HCT116 (cell line): ENCODE data around the gene LSM7. TPM values are rescaled to one million over a fixed set of nuclear protein-coding genes. Genes with fewer than 3 reads are reported as not detected.

Source experiments
- ATAC-seq: fragments of 200-7000 bp; cut with Tn5 transposase; 2 replicates; pipeline ENCODE4 v1.9.1; 2020; ENCODE audit warnings: mild to moderate bottlenecking, moderate library complexity
- BruUV-seq: library from RNA; stranded (reverse); fragments of 400-500 nt; replicated peaks from 2 replicates; lab custom pipeline; 2021; lab: Mats Ljungman, UMichigan
- CTCF ChIA-PET: fragments of 300-600 bp; sonication (Branson Sonifier 250); formaldehyde crosslinking; loops from one replicate; lab custom pipeline; 2021; ENCODE audit warnings: antibody characterized with exemption; lab: Charles Lee
- POLR2A ChIA-PET: fragments of 300-600, 350-600 bp; sonication (Branson Sonifier 250); formaldehyde crosslinking; loops from one replicate; lab custom pipeline; 2021; ENCODE audit warnings: antibody characterized with exemption; lab: Charles Lee
- RAD21 ChIA-PET, 2 experiments: fragments of 300-600 bp; sonication (Branson Sonifier 250); formaldehyde crosslinking; loops; one replicate each; lab custom pipeline; 2023; ENCODE audit warnings: low total read pairs in 2 of 2; ENCODE audit not compliant: uncharacterized antibody in 2 of 2, unreplicated experiment in 2 of 2, low non-redundant PET in 1 of 2; lab: Charles Lee
- DNase-seq: peaks from one replicate; pipeline ENCODE4 v3.0.0-alpha.2; 2010; ENCODE audit warnings: low read depth, low spot score
- H2AFZ ChIP-seq: fragments of 200-600 bp; shearing (Covaris generic), sonication (generic); 2 replicates; pipeline ENCODE4 v1.6.1; 2017; ENCODE audit warnings: low read depth, mixed run types, mixed read lengths, antibody characterized with exemption, low read length; ENCODE audit not compliant: poor library complexity, severe bottlenecking
- H3K27ac ChIP-seq: 2 replicates; pipeline ENCODE4 v1.5.1; 2012; ENCODE audit warnings: low read depth, low read length
- H3K27me3 ChIP-seq: fragments of 200-600 bp; sonication (generic); 2 replicates; pipeline ENCODE4 v1.6.1; 2016; ENCODE audit warnings: mixed run types, low read length, mixed read lengths; ENCODE audit not compliant: insufficient read depth
- H3K36me3 ChIP-seq, 2 experiments: fragments of 200-500 bp in 1 of 2; fragments of 200-600 bp in 1 of 2; sonication (Bioruptor generic) in 1 of 2; sonication (generic) in 1 of 2; 2 replicates each; pipeline versions ENCODE4 v1.5.1 to v1.6.1; 2014 to 2016; ENCODE audit warnings: low read length in 2 of 2, inconsistent platforms in 1 of 2, mixed read lengths in 1 of 2, mixed run types in 1 of 2; ENCODE audit not compliant: insufficient read depth in 2 of 2, control insufficient read depth in 1 of 2
- H3K4me1 ChIP-seq, 2 experiments: fragments of 200-600 bp in 1 of 2; sonication (generic) in 1 of 2; 2 replicates each; pipeline versions ENCODE4 v1.5.1 to v1.6.1; 2012 to 2017; ENCODE audit warnings: low read length in 2 of 2, inconsistent platforms in 1 of 2, mild to moderate bottlenecking in 1 of 2, mixed read lengths in 1 of 2, mixed run types in 1 of 2, moderate library complexity in 1 of 2; ENCODE audit not compliant: insufficient read depth in 2 of 2, control insufficient read depth in 1 of 2
- H3K4me2 ChIP-seq: fragments of 200-600 bp; sonication (generic); 2 replicates; pipeline ENCODE4 v1.6.1; 2017; ENCODE audit warnings: mixed run types, low read length, mixed read lengths
- H3K4me3 ChIP-seq, 2 experiments: fragments of 200-600 bp in 1 of 2; sonication (generic) in 1 of 2; replicated peaks in 1 of 2; 2 replicates each; pipeline ENCODE4 v1.5.1; 2011 to 2016; ENCODE audit warnings: low read length in 2 of 2, control low read depth in 1 of 2, low read depth in 1 of 2, mild to moderate bottlenecking in 1 of 2, mixed read lengths in 1 of 2, mixed run types in 1 of 2
- H3K79me2 ChIP-seq: fragments of 200-600 bp; sonication (generic); 2 replicates; pipeline ENCODE4 v1.6.1; 2017; ENCODE audit warnings: mild to moderate bottlenecking, mixed run types, low read length, moderate library complexity, mixed read lengths; ENCODE audit not compliant: insufficient read depth
- H3K9ac ChIP-seq: fragments of 200-600 bp; sonication (generic); 2 replicates; pipeline ENCODE4 v1.6.1; 2016; ENCODE audit warnings: low read length, mixed read lengths
- H3K9me2 ChIP-seq: fragments of 200-600 bp; sonication (generic), shearing (Covaris generic); 2 replicates; pipeline ENCODE4 v1.6.1; 2017; ENCODE audit warnings: mixed run types, mild to moderate bottlenecking, moderate library complexity; ENCODE audit not compliant: insufficient read depth
- H3K9me3 ChIP-seq, 2 experiments: fragments of 200-500 bp in 1 of 2; fragments of 200-600 bp in 1 of 2; sonication (Bioruptor generic) in 1 of 2; sonication (generic) in 1 of 2; 2 replicates each; pipeline ENCODE4 v1.6.1; 2014 to 2017; ENCODE audit warnings: low read length in 2 of 2, mixed read lengths in 2 of 2, inconsistent platforms in 1 of 2, low read depth in 1 of 2, mild to moderate bottlenecking in 1 of 2, mixed run types in 1 of 2, moderate library complexity in 1 of 2; ENCODE audit not compliant: control insufficient read depth in 1 of 2, insufficient read depth in 1 of 2
- H4K20me1 ChIP-seq: fragments of 200-600 bp; sonication (generic), shearing (Covaris generic); 2 replicates; pipeline ENCODE4 v1.6.1; 2017; ENCODE audit warnings: mixed run types, mild to moderate bottlenecking, moderate library complexity; ENCODE audit not compliant: insufficient read depth
- CTCF ChIP-seq, 3 experiments: fragments of 200-600 bp in 1 of 3; sonication (generic) in 1 of 3; IDR thresholded peaks in 2 of 3; conservative IDR thresholded peaks in 1 of 3; 2 replicates each; pipeline ENCODE4 v1.5.1; 2012 to 2017; ENCODE audit warnings: low read depth in 2 of 3, low read length in 2 of 3, antibody characterized with exemption in 1 of 3, borderline replicate concordance in 1 of 3, control low read depth in 1 of 3, mild to moderate bottlenecking in 1 of 3, mixed read lengths in 1 of 3, mixed run types in 1 of 3, moderate library complexity in 1 of 3; ENCODE audit not compliant: insufficient read depth in 1 of 3
- ELF1 ChIP-seq: IDR thresholded peaks from 2 replicates; pipeline ENCODE4 v1.6.1; 2012; ENCODE audit warnings: low read depth, borderline replicate concordance
- EZH2 ChIP-seq: fragments of 200-600 bp; sonication (generic); IDR thresholded peaks from 2 replicates; pipeline ENCODE4 v1.6.1; 2017; ENCODE audit warnings: antibody characterized with exemption, mixed run types
- RAD21 ChIP-seq: IDR thresholded peaks from 2 replicates; pipeline ENCODE4 v1.6.1; 2012; ENCODE audit warnings: low read depth, mild to moderate bottlenecking
- SP1 ChIP-seq: IDR thresholded peaks from 2 replicates; pipeline ENCODE4 v1.6.1; 2012; ENCODE audit warnings: low read depth
- SRF ChIP-seq: IDR thresholded peaks from 2 replicates; pipeline ENCODE4 v1.6.1; 2012; ENCODE audit warnings: low read depth
- YY1 ChIP-seq: IDR thresholded peaks from 2 replicates; pipeline ENCODE4 v1.6.1; 2011; ENCODE audit warnings: low read length, low read depth, moderate library complexity, mild to moderate bottlenecking; ENCODE audit not compliant: insufficient replicate concordance; ENCODE audit errors: extremely low read depth
- ZNF274 ChIP-seq: fragments of 200-500 bp; sonication (Bioruptor generic); IDR thresholded peaks from 2 replicates; pipeline ENCODE4 v1.6.1; 2014; ENCODE audit warnings: mild to moderate bottlenecking, low read depth, low read length, inconsistent platforms
- intact Hi-C: fragments of 100-400 bp; cut with micrococcal nuclease; formaldehyde crosslinking; loops from 2 replicates; pipeline ENCODE4 v1.10.0; 2022
- total RNA-seq: library from RNA; stranded (reverse); gene quantifications from one replicate; pipeline ENCODE4 v1.2.1, GENCODE V29; 2021; ENCODE audit not compliant: unreplicated experiment
- TF ChIP-seq, protein P1 (sequence below): IDR thresholded peaks from 2 replicates; pipeline ENCODE4 v1.6.1; 2012; ENCODE audit warnings: low read depth

LSM7 gene
- total RNA-seq, 1 experiment from 2014 or later, result 190 TPM

GRCh38 chr19:2283835-2284507 is 44.4 kb downstream of the LSM7 start:
- BruUV-seq, result no TSS peak
- H3K4me3 ChIP-seq, result no peak overlapping the region
- H3K79me2 ChIP-seq, result no peaks in the 10 kb centered on the region
- CTCF ChIA-PET, result no interaction called here
- intact Hi-C loops, result no loop called here
- ATAC-seq (no peak), DNase-seq (no peak)
- H3K27ac ChIP-seq, result no peak overlapping the region
- H3K4me2 ChIP-seq, result no peak overlapping the region
- no peak overlapping the region for H3K9ac ChIP-seq
- H3K9me3 ChIP-seq, result no peaks in the 10 kb centered on the region
- no peak for TF ChIP-seq EZH2
- TF ChIP-seq SRF, result no peak
- no peak for TF ChIP-seq ELF1
- TF ChIP-seq SP1, result no peak
- no peaks in the 10 kb centered on the region for H3K27me3 ChIP-seq
- H3K9me2 ChIP-seq, result no peaks in the 10 kb centered on the region
- H3K36me3 ChIP-seq, result no peaks in the 10 kb centered on the region
- H3K4me1 ChIP-seq, result no peaks in the 10 kb centered on the region
- no peaks in the 10 kb centered on the region for H4K20me1 ChIP-seq
- POLR2A ChIA-PET, result no interaction called here
- H2AFZ ChIP-seq, result no peak overlapping the region
- RAD21 ChIA-PET, result no interaction called here

GRCh38 chr19:2282862-2283237 is 45.5 kb downstream of the LSM7 start:
- CTCF ChIA-PET, result no interaction called here
- POLR2A ChIA-PET, result no interaction called here
- RAD21 ChIA-PET, result no interaction called here
- no peak for DNase-seq
- H2AFZ ChIP-seq, result no peak overlapping the region
- H3K9ac ChIP-seq, result no peak overlapping the region
- no peaks in the 10 kb centered on the region for H4K20me1 ChIP-seq
- no peak for ATAC-seq
- no peaks in the 10 kb centered on the region for H3K36me3 ChIP-seq
- H3K27me3 ChIP-seq, result no peaks in the 10 kb centered on the region
- no peaks in the 10 kb centered on the region for H3K9me2 ChIP-seq
- H3K27ac ChIP-seq, result no peak overlapping the region
- no TSS peak for BruUV-seq
- TF ChIP-seq, protein P1, sequence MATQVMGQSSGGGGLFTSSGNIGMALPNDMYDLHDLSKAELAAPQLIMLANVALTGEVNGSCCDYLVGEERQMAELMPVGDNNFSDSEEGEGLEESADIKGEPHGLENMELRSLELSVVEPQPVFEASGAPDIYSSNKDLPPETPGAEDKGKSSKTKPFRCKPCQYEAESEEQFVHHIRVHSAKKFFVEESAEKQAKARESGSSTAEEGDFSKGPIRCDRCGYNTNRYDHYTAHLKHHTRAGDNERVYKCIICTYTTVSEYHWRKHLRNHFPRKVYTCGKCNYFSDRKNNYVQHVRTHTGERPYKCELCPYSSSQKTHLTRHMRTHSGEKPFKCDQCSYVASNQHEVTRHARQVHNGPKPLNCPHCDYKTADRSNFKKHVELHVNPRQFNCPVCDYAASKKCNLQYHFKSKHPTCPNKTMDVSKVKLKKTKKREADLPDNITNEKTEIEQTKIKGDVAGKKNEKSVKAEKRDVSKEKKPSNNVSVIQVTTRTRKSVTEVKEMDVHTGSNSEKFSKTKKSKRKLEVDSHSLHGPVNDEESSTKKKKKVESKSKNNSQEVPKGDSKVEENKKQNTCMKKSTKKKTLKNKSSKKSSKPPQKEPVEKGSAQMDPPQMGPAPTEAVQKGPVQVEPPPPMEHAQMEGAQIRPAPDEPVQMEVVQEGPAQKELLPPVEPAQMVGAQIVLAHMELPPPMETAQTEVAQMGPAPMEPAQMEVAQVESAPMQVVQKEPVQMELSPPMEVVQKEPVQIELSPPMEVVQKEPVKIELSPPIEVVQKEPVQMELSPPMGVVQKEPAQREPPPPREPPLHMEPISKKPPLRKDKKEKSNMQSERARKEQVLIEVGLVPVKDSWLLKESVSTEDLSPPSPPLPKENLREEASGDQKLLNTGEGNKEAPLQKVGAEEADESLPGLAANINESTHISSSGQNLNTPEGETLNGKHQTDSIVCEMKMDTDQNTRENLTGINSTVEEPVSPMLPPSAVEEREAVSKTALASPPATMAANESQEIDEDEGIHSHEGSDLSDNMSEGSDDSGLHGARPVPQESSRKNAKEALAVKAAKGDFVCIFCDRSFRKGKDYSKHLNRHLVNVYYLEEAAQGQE, result no peak
- no peak for TF ChIP-seq ZNF274
- no peak for TF ChIP-seq YY1
- TF ChIP-seq RAD21, result no peak
- TF ChIP-seq CTCF (IDR thresholded peaks at IDR 0.05 in 2 of 3, conservative IDR thresholded peaks at IDR 0.05 in 1 of 3; ENCODE audit: borderline replicate concordance in 1 of 3, insufficient read depth in 1 of 3, low read depth in 2 of 3, low read length in 2 of 3), result no peak
- H3K79me2 ChIP-seq, result no peaks in the 10 kb centered on the region
- H3K4me1 ChIP-seq, result no peaks in the 10 kb centered on the region
- no peaks in the 10 kb centered on the region for H3K9me3 ChIP-seq
- no peak overlapping the region for H3K4me2 ChIP-seq
- intact Hi-C loops, result no loop called here
- no peak overlapping the region for H3K4me3 ChIP-seq
